ENCODE data around the gene BBC3.

Gene BBC3

DNA sequence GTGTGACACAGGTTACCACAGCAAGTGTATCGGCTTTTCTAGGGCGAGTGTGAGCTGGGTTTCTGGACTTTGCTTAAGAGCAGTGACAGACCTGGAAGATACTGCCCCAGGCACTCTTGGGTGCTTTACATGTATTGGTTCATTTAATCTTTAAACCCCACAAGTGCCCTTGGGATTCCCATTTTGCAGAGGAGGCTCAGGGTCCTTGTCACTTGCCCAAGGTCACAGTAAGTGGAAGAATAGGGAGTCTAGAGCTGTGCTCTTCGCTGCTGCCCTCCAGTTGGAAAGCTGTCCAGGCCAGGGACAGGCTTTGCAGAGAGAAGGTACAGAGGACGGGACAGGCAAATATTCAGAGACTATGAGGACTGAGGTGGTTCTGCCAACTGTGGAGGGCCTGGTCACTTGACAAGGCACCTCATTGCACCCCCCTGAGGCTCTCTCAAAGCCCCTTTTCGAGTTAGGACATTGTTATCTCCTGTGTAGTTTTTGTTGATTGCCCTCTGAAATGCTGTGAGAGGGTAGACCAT lies 42.4 kb downstream of the BBC3 start:
- no peak for DNase-seq

DNA sequence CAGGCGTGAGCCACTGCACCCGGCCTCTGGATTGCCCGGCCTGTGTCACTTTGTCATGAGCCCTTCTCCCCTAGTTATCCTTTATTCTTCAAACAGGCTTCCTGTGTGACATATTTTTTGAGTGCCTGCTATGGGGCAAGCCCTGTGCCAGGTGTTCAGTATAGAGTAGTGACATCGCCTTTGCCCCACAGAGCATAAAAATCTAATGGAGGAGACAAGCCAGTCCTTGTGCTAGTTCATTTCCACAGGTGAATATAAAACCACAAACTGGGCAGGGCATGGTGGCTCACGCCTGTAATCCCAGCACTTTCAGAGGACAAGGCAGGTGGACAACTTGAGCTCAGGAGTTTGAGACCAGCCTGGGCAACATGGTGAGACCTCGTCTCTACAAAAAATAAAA lies 43.2 kb downstream of the BBC3 start:
- no peak for DNase-seq

GRCh38 chr19:47187335-47187655 lies 43.7 kb downstream of the BBC3 start:
- no peak for DNase-seq

DNA sequence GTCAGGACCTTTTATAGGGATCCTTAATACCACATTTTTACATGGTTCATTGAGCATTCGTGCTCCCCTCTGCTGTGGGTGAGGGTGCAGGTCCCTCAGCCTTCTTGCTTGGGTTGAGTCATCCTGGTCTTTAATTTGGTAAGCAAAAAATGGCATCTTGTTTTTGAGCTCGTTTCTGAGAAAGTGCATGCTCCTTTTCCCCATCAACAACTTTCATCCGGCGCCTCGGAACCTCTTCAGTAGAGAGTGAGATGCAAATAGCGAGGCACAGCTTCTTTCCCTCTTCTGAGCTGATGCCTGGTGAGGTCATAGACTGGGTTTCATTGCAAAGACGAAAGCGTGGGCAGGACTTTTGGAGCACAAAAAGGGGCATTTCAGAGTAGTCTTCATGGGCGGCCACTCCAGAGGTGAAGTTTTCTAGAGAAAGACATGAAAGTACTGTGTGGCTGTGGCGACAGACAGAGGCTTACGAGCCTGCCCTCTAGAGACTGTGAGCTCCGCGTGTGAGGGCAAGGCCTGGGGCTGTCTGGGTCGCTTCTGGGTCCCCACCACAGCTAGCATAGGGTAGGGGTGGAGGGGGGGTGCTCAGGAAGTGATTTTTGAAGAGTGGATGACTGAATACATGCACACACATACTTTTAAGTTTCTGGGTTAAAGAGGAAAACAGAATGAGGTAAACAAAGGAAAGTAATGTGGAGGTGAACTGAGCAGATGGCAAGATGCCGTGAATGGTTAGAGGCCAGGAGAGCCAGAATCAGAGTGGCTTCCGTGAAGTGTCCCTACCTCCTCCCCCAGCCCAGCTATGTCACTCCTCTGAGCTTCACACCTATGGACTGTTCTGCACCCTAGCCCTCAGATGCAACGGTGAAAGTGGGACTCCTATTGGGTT lies 44.3 kb downstream of the BBC3 start:
- DNase-seq = no peak

GRCh38 chr19:47183601-47184000 lies 47.4 kb downstream of the BBC3 start:
- DNase-seq = no peak

DNA sequence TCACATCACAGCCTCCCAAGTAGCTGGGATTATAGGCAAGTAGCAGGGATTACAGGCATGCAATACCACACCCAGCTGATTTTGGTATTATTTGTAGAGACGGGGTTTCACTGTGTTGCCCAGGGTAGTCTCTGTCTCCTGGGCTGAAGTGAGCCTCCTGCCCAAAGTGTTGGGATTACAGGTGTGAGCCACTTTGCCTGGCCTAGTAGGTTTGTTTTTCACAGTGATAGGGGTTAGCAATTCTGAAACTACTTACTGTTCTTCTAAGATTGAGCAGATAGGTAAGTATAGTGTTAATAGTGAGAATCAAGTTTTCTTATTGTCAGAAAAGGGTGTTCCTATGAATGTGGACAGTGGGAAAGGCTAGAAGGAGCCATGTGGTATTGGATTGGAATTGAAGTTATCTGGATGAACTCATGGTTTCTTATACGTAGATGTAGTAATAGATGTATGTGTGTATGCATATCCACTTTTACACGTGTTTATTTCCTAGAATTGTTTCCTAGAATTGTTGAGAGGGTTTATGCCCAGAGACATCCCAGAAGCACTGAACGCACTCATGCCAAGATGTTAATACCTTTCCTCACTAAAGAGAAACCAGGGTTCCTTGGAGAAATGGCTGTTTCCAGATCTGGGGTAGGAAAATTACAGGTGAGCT lies 51.2 kb downstream of the BBC3 start:
- no peak for DNase-seq

- no peak for DNase-seq
These were observed 54.3 kb downstream of the BBC3 start for GRCh38 chr19:47176627-47177090.

- no peak for DNase-seq
These were observed 54.9 kb downstream of the BBC3 start for GRCh38 chr19:47176071-47176626.

GRCh38 chr19:47172666-47173455 lies 58.1 kb downstream of the BBC3 start:
- DNase-seq = no peak

Data from suppressor macrophage treated with lipopolysaccharide for 4 hours (primary cell).